HepG2 (cell line): ENCODE measurements around the gene CTTNBP2NL. TPM values are rescaled to one million over a fixed set of nuclear protein-coding genes. Genes with fewer than 3 reads are reported as not detected.

Experiments used
- ATAC-seq: fragments of 200-7000 bp; cut with Tn5 transposase; 3 replicates; pipeline ENCODE4 v1.9.1; 2020; ENCODE audit warnings: mild to moderate bottlenecking, moderate library complexity
- BruUV-seq: library from RNA; stranded (reverse); fragments of 400-500 nt; replicated peaks from 2 replicates; lab custom pipeline; 2021; lab: Mats Ljungman, UMichigan
- CTCF ChIA-PET: fragments of 300-600 bp; formaldehyde crosslinking; extraction: SDS; loops from one replicate; lab custom pipeline; 2021; ENCODE audit warnings: low total read pairs, inconsistent platforms, low intra/inter-chr PET ratio; lab: Yijun Ruan, JAX
- POLR2A ChIA-PET: fragments of 350-600 bp; sonication (Branson Sonifier 250); formaldehyde crosslinking; loops from one replicate; lab custom pipeline; 2020; ENCODE audit warnings: antibody characterized with exemption, inconsistent platforms; lab: Yijun Ruan, JAX
- DNase-seq: peaks from one replicate; pipeline ENCODE4 v3.0.0-alpha.2; 2015; ENCODE audit warnings: low spot score
- FAIRE-seq: peaks from 3 replicates; lab custom pipeline; 2011; peaks lifted over from hg19 to GRCh38; lab: Jason Lieb, UNC
- H2AFZ ChIP-seq: one replicate; pipeline ENCODE4 v1.6.1; 2011; ENCODE audit warnings: low read length, inconsistent platforms
- H3K27ac ChIP-seq: fragments of 300-600 bp; 3 replicates; pipeline ENCODE4 v1.8.0; 2011; ENCODE audit warnings: mixed run types, mild to moderate bottlenecking, mixed read lengths, low read length, inconsistent platforms; ENCODE audit not compliant: insufficient read depth; ENCODE audit errors: extremely low read length
- H3K27me3 ChIP-seq, 2 experiments: fragments of 200-600 bp in 1 of 2; 2 replicates in 1 of 2; 3 replicates in 1 of 2; pipeline versions ENCODE4 v1.6.0 to v1.8.0; 2011; ENCODE audit warnings: low read length in 2 of 2, mild to moderate bottlenecking in 2 of 2, moderate library complexity in 2 of 2, inconsistent platforms in 1 of 2; ENCODE audit not compliant: insufficient read depth in 2 of 2, control insufficient read depth in 1 of 2
- H3K36me3 ChIP-seq, 2 experiments: fragments of 200-600 bp in 1 of 2; replicated peaks in 1 of 2; 2 replicates in 1 of 2; 3 replicates in 1 of 2; pipeline versions ENCODE4 v1.5.1 to v1.8.0; 2011; ENCODE audit warnings: low read length in 2 of 2, inconsistent platforms in 1 of 2; ENCODE audit not compliant: insufficient read depth in 2 of 2, control insufficient read depth in 1 of 2
- H3K4me1 ChIP-seq: 2 replicates; pipeline ENCODE4 v1.5.1; 2012; ENCODE audit warnings: low read length, inconsistent platforms; ENCODE audit not compliant: insufficient read depth
- H3K4me2 ChIP-seq: 2 replicates; pipeline ENCODE4 v1.6.0; 2011; ENCODE audit warnings: low read depth, low read length, inconsistent platforms
- H3K4me3 ChIP-seq, 3 experiments: fragments of 200-600 bp in 1 of 3; sonication (generic), shearing (Covaris generic) in 1 of 3; replicated peaks in 1 of 3; 2 replicates each; pipeline ENCODE4 v1.5.1; 2011 to 2016; ENCODE audit warnings: low read length in 3 of 3, inconsistent platforms in 2 of 3, low read depth in 2 of 3, mild to moderate bottlenecking in 2 of 3, control low read depth in 1 of 3, mixed read lengths in 1 of 3; ENCODE audit not compliant: insufficient read depth in 1 of 3
- H3K79me2 ChIP-seq: one replicate; pipeline ENCODE4 v1.6.1; 2011; ENCODE audit warnings: low read length, inconsistent platforms; ENCODE audit not compliant: insufficient read depth
- H3K9ac ChIP-seq: 2 replicates; pipeline ENCODE4 v1.6.0; 2011; ENCODE audit warnings: mild to moderate bottlenecking, low read depth, low read length, inconsistent platforms; ENCODE audit not compliant: insufficient read depth
- H3K9me3 ChIP-seq: 2 replicates; pipeline ENCODE4 v1.5.1; 2012; ENCODE audit warnings: mild to moderate bottlenecking, low read length
- H4K20me1 ChIP-seq: 2 replicates; pipeline ENCODE4 v1.6.0; 2011; ENCODE audit warnings: inconsistent platforms, mild to moderate bottlenecking, low read length, moderate library complexity; ENCODE audit not compliant: insufficient read depth
- AGO1 ChIP-seq: fragments of 200-400 bp; formaldehyde crosslinking; IDR thresholded peaks from 2 replicates; pipeline ENCODE4 v1.6.1; 2017; ENCODE audit warnings: mild to moderate bottlenecking, low read depth, low read length, moderate library complexity; ENCODE audit not compliant: poor library complexity, severe bottlenecking
- ARNT2 ChIP-seq: sonication (generic); formaldehyde crosslinking; IDR thresholded peaks from 2 replicates; pipeline ENCODE4 v1.8.0; 2022; ENCODE audit warnings: mild to moderate bottlenecking, low read depth, missing genetic modification reagents, moderate library complexity
- BHLHE40 ChIP-seq: IDR thresholded peaks from 2 replicates; pipeline ENCODE4 v1.6.1; 2011; ENCODE audit warnings: low read length, improper control_type of control experiment
- CCDC6 ChIP-seq: sonication (generic); formaldehyde crosslinking; IDR thresholded peaks from 2 replicates; pipeline ENCODE4 v1.8.1; 2022; ENCODE audit warnings: mild to moderate bottlenecking, missing genetic modification reagents, moderate library complexity
- CHD4 ChIP-seq: fragments of 200-600 bp; sonication (generic); IDR thresholded peaks from 2 replicates; pipeline ENCODE4 v1.7.0; 2017; ENCODE audit warnings: mild to moderate bottlenecking, low read length, borderline replicate concordance
- EP300 ChIP-seq, 3 experiments: sonication (generic) in 1 of 3; formaldehyde crosslinking in 1 of 3; IDR thresholded peaks; 2 replicates each; pipeline versions ENCODE4 v1.5.1 to v1.6.1; 2011 to 2020; ENCODE audit warnings: low read depth in 2 of 3, low read length in 2 of 3, borderline replicate concordance in 1 of 3, improper control_type of control experiment in 1 of 3, mild to moderate bottlenecking in 1 of 3, missing genetic modification reagents in 1 of 3, moderate library complexity in 1 of 3
- NPAS2 ChIP-seq: sonication (generic); formaldehyde crosslinking; IDR thresholded peaks from 2 replicates; pipeline ENCODE4 v1.8.0; 2022; ENCODE audit warnings: mild to moderate bottlenecking, missing genetic modification reagents, borderline replicate concordance
- POLR2G ChIP-seq: fragments of 200-400 bp; formaldehyde crosslinking; IDR thresholded peaks from 2 replicates; pipeline ENCODE4 v1.6.1; 2018; ENCODE audit warnings: mild to moderate bottlenecking, low read depth, low read length, moderate library complexity
- PRDM15 ChIP-seq: sonication (generic); formaldehyde crosslinking; IDR thresholded peaks from 2 replicates; pipeline ENCODE4 v1.4.0; 2020; ENCODE audit warnings: missing genetic modification reagents
- SATB2 ChIP-seq: sonication (generic); formaldehyde crosslinking; IDR thresholded peaks from 2 replicates; pipeline ENCODE4 v1.5.0; 2020; ENCODE audit warnings: missing genetic modification reagents
- STAT6 ChIP-seq: sonication (generic); formaldehyde crosslinking; IDR thresholded peaks from 2 replicates; pipeline ENCODE4 v1.4.0; 2020; ENCODE audit warnings: missing genetic modification reagents, mild to moderate bottlenecking, borderline replicate concordance
- THAP11 ChIP-seq: IDR thresholded peaks from 2 replicates; pipeline ENCODE4 v1.6.1; 2016; ENCODE audit warnings: missing biosample characterization, missing genetic modification reagents
- TOPORS ChIP-seq: sonication (generic); formaldehyde crosslinking; IDR thresholded peaks from 2 replicates; pipeline ENCODE4 v1.8.0; 2023; ENCODE audit warnings: mild to moderate bottlenecking, missing genetic modification reagents
- ZEB1 ChIP-seq: IDR thresholded peaks from 2 replicates; pipeline ENCODE4 v1.6.1; 2012; ENCODE audit warnings: mild to moderate bottlenecking, low read depth, inconsistent platforms; ENCODE audit not compliant: insufficient replicate concordance
- ZIK1 ChIP-seq: sonication (generic); formaldehyde crosslinking; IDR thresholded peaks from 2 replicates; pipeline ENCODE4 v1.5.0; 2020; ENCODE audit warnings: mild to moderate bottlenecking, low read depth, missing genetic modification reagents, borderline replicate concordance
- ZNF138 ChIP-seq: sonication (generic); formaldehyde crosslinking; IDR thresholded peaks from 2 replicates; pipeline ENCODE4 v1.5.0; 2020; ENCODE audit warnings: mild to moderate bottlenecking, low read depth, missing genetic modification reagents
- ZNF326 ChIP-seq: sonication (generic); formaldehyde crosslinking; IDR thresholded peaks from 2 replicates; pipeline ENCODE4 v1.4.0; 2020; ENCODE audit warnings: missing genetic modification reagents, borderline replicate concordance
- ZNF780A ChIP-seq: sonication (generic); formaldehyde crosslinking; IDR thresholded peaks from 2 replicates; pipeline ENCODE4 v1.8.0; 2022; ENCODE audit warnings: mild to moderate bottlenecking, missing genetic modification reagents, moderate library complexity
- WGBS: methylation state at CpG from one replicate; pipeline ENCODE4 v1.1.6; 2017; ENCODE audit warnings: low lambda C conversion rate; 5-methylcytosine and 5-hydroxymethylcytosine counted together
- in situ Hi-C: cut with HindIII; loops from 2 replicates; pipeline ENCODE4 v1.10.0; 2017; ENCODE audit warnings: low pct_unique_long_range_greater_than_20kb; ENCODE audit not compliant: extremely low pct_ligation_motif_present
- intact Hi-C: fragments of 100-400 bp; cut with micrococcal nuclease; formaldehyde crosslinking; loops from one replicate; pipeline ENCODE4 v1.10.0; 2022; ENCODE audit not compliant: unreplicated experiment
- polyA plus RNA-seq, 8 experiments: library from polyadenylated mRNA; depleted of rRNA in 3 of 8; stranded (reverse) in 7 of 8; unstranded in 1 of 8; fragments of >200 nt; fragmentation: Illumina TruSeq in 4 of 8; extraction: Trizol in 4 of 8; gene quantifications; 2 replicates each; pipeline versions ENCODE4 v1.2.1 to v1.2.3, GENCODE V29; 2011 to 2016; ENCODE audit warnings: low read depth in 4 of 8, missing spikeins in 1 of 8, mixed read lengths in 1 of 8; ENCODE audit not compliant: insufficient read depth in 1 of 8
- total RNA-seq, 5 experiments: library from RNA; depleted of rRNA; stranded (reverse); fragments of >200 nt; fragmentation: Illumina TruSeq; extraction: Trizol; gene quantifications; 2 replicates each; pipeline ENCODE4 v1.2.3, GENCODE V29; 2016; ENCODE audit warnings: low read depth in 1 of 5

Gene CTTNBP2NL
- total and polyA plus RNA-seq, 2 of the 13 experiments (the other 11 are each of a cell fraction or from before 2014, with no cell fraction given): 2.1 to 4.1 TPM

- peaks cover 2% of the 10 kb centered on the region for H3K79me2 ChIP-seq
These were observed 13.4 kb downstream of the CTTNBP2NL start for GRCh38 chr1:112409414-112409813.

More at GRCh38 chr1:112409414-112409813, 13.4 kb downstream of the CTTNBP2NL start:
- Histone ChIP-seq H2AFZ (no peak overlapping the region), H3K4me2 (no peak overlapping the region), H3K27ac (no peak overlapping the region), H3K27me3 (no peaks in the 10 kb centered on the region), H3K9me3 (no peaks in the 10 kb centered on the region), H3K4me3 (no peak overlapping the region), H3K4me1 (peaks cover 3% of the 10 kb centered on the region; the same call in 1 of the 2 replicates), H3K9ac (no peak overlapping the region), H4K20me1 (no peaks in the 10 kb centered on the region), H3K36me3 (peaks cover 0 to 9% of the 10 kb centered on the region in 2 experiments; a peak in 1 of 5 replicates)
- ChIA-PET POLR2A (no interaction called here), CTCF (no interaction called here)
- DNase-seq: no peak
- no TSS peak for BruUV-seq
- ATAC-seq: no peak
- in situ Hi-C loops (no loop called here), intact Hi-C loops (no loop called here)
- no peak for FAIRE-seq
- 97% methylated on average over 2 of the region's 2 CpGs for WGBS
- TF ChIP-seq ZNF138: no peak
- no peak for TF ChIP-seq TOPORS
- no peak for TF ChIP-seq PRDM15 (CRISPR knock-in tag)
- no peak for TF ChIP-seq BHLHE40
- TF ChIP-seq ZNF326 (CRISPR knock-in tag): no peak
- TF ChIP-seq AGO1: no peak
- no peak for TF ChIP-seq NPAS2 (CRISPR knock-in tag)
- no peak for TF ChIP-seq ARNT2 (CRISPR knock-in tag)
- TF ChIP-seq EP300 (IDR thresholded peaks at IDR 0.05; ENCODE audit: low read depth in 2 of 2, low read length in 2 of 2): no peak
- no peak for TF ChIP-seq EP300 (CRISPR knock-in tag; IDR thresholded peaks at IDR 0.05; ENCODE audit: borderline replicate concordance)
- no peak for TF ChIP-seq ZIK1 (CRISPR knock-in tag)
- no peak for TF ChIP-seq CCDC6 (CRISPR knock-in tag)
- no peak for TF ChIP-seq ZEB1
- no peak for TF ChIP-seq THAP11
- no peak for TF ChIP-seq STAT6 (CRISPR knock-in tag)
- TF ChIP-seq POLR2G: no peak
- TF ChIP-seq SATB2: no peak
- TF ChIP-seq CHD4: no peak
- TF ChIP-seq ZNF780A: no peak
